ENCODE measurements around the gene TBXAS1. TPM values are rescaled to one million over a fixed set of nuclear protein-coding genes. Genes with fewer than 3 reads are reported as not detected.

TBXAS1 gene
- total and polyA plus RNA-seq, 2 of the 8 experiments (the other 6 are each of a cell fraction or from before 2014, with no cell fraction given): 0.86 to 2.1 TPM

- no peak overlapping the region for H2BK5ac ChIP-seq (ENCODE audit: low read depth, low read length)
- no peak overlapping the region for H2BK120ac ChIP-seq (replicated peaks; ENCODE audit: low read depth, low read length)
- ChIA-PET CTCF (ENCODE audit: partially characterized antibody) (interaction anchor here (1.3 to 1.6 kb wide), 3 partner anchors 11 to 203 kb away, joined by 3 to 7 read pairs (median 5); no protein-coding TSS in a partner anchor), POLR2A (ENCODE audit: partially characterized antibody) (interaction anchor here (1.1 kb wide), 1 partner anchor 9 kb away, joined by 3 read pairs; no protein-coding TSS in a partner anchor)
- no peaks in the 10 kb centered on the region for H3K36me3 ChIP-seq (ENCODE audit: control insufficient read depth in 2 of 4, insufficient read depth in 4 of 4, low read length in 3 of 4)
- no peak overlapping the region for H3K14ac ChIP-seq (ENCODE audit: insufficient read length)
- H2BK20ac ChIP-seq (ENCODE audit: low read length): no peak overlapping the region
- H3K79me2 ChIP-seq (ENCODE audit: control insufficient read depth in 1 of 2, insufficient read depth in 2 of 2, low read length in 2 of 2): no peaks in the 10 kb centered on the region
- no peak overlapping the region for H3K4me3 ChIP-seq (ENCODE audit: extremely low read depth in 1 of 4, insufficient read depth in 2 of 4, low read depth in 3 of 4, low read length in 4 of 4)
- H3K9ac ChIP-seq (replicated peaks in 1 of 4; ENCODE audit: extremely low read depth in 1 of 4, low read depth in 3 of 4, low read length in 3 of 4): no peak overlapping the region
- no peak overlapping the region for H2AFZ ChIP-seq (ENCODE audit: low read length)
- H2BK15ac ChIP-seq (ENCODE audit: low read length): no peak overlapping the region
- H4K8ac ChIP-seq (ENCODE audit: extremely low read depth, insufficient read depth, low read length): no peak overlapping the region
- no peak overlapping the region for H3K4ac ChIP-seq (replicated peaks; ENCODE audit: insufficient read length, low read depth, low read length)
- DNase-seq (ENCODE audit: low read depth in 1 of 2, low spot score in 2 of 2): no peak
- H3K4me2 ChIP-seq (ENCODE audit: insufficient read depth in 1 of 2, low read depth in 2 of 2, low read length in 2 of 2): no peak overlapping the region
- no peak overlapping the region for H4K5ac ChIP-seq (ENCODE audit: insufficient read length, low read depth, low read length)
- no peaks in the 10 kb centered on the region for H3K23me2 ChIP-seq (ENCODE audit: low read depth, low read length)
- WGBS, 2 experiments (ENCODE audit: extremely low coverage in 1 of 2, insufficient coverage in 1 of 2, insufficient read length in 1 of 2, insufficient replicate concordance in 2 of 2, low coverage in 1 of 2, low lambda C conversion rate in 2 of 2, missing lambda C conversion rate in 1 of 2): 78% methylated on average over 2 of the region's 2 CpGs; no CpG with 5 or more reads in 1 of the 2 experiments
- H3K79me1 ChIP-seq (ENCODE audit: low read depth, low read length): no peaks in the 10 kb centered on the region
- no peak for FAIRE-seq
- H2AK5ac ChIP-seq (ENCODE audit: low read depth, low read length): no peak overlapping the region
- no peak overlapping the region for H3K27ac ChIP-seq (ENCODE audit: low read depth, low read length)
- H4K20me1 ChIP-seq (replicated peaks in 1 of 2; ENCODE audit: control insufficient read depth in 1 of 2, insufficient read depth in 2 of 2, low read length in 2 of 2): no peaks in the 10 kb centered on the region
- no peak overlapping the region for H4K91ac ChIP-seq (replicated peaks; ENCODE audit: insufficient read length, low read length)
- H3K56ac ChIP-seq (replicated peaks; ENCODE audit: insufficient read length, low read depth, low read length): no peak overlapping the region
- H2BK12ac ChIP-seq (ENCODE audit: low read depth, low read length): no peak overlapping the region
- no peak overlapping the region for H3K18ac ChIP-seq (ENCODE audit: extremely low read depth, low read length)
- peaks cover 16 to 17% of the 10 kb centered on the region in 2 experiments for H3K9me3 ChIP-seq (ENCODE audit: insufficient read depth in 2 of 2, low read depth in 1 of 2, low read length in 1 of 2)
- no peak overlapping the region for H3K23ac ChIP-seq (ENCODE audit: insufficient read length)
- no peaks in the 10 kb centered on the region for H3K4me1 ChIP-seq (replicated peaks in 1 of 4; ENCODE audit: control insufficient read depth in 3 of 4, insufficient read depth in 4 of 4, low read length in 3 of 4)
- H3K27me3 ChIP-seq (replicated peaks in 1 of 4; ENCODE audit: control insufficient read depth in 3 of 4, extremely low read depth in 1 of 4, insufficient read depth in 3 of 4, low read length in 3 of 4): no peaks in the 10 kb centered on the region
- TF ChIP-seq SIX5 (IDR thresholded peaks at IDR 0.05; ENCODE audit: low read depth, low read length) (no peak), NRF1 (IDR thresholded peaks at IDR 0.05; ENCODE audit: low read depth, low read length) (no peak), CHD1 (IDR thresholded peaks at IDR 0.05; ENCODE audit: low read depth, low read length) (no peak), CBX5 (IDR thresholded peaks at IDR 0.05; ENCODE audit: low read depth, low read length) (no peak), ATF3 (IDR thresholded peaks at IDR 0.05; ENCODE audit: insufficient read depth, low read depth, low read length) (no peak), TCF12 (IDR thresholded peaks at IDR 0.05; ENCODE audit: low read depth, low read length) (no peak), USF2 (IDR thresholded peaks at IDR 0.05; ENCODE audit: low read length) (no peak), POLR2A (IDR thresholded peaks at IDR 0.05; ENCODE audit: control extremely low read depth in 1 of 2, low read depth in 2 of 2, low read length in 2 of 2) (no peak), CEBPB (IDR thresholded peaks at IDR 0.05; ENCODE audit: low read depth, low read length) (no peak), CTCF (IDR thresholded peaks at IDR 0.05; ENCODE audit: control extremely low read depth in 1 of 3, insufficient read depth in 1 of 3, low read depth in 1 of 3, low read length in 3 of 3) (no peak)
These were observed 29.5 kb upstream of the TBXAS1 start for GRCh38 chr7:139799586-139799985.

All from H1 (cell line).